Subcutaneous adipose tissue (tissue), 4 donors: ENCODE measurements around the gene NFE2L3. TPM values are rescaled to one million over a fixed set of nuclear protein-coding genes. Genes with fewer than 3 reads are reported as not detected.

Experiments used
- total RNA-seq, 4 donors: library from RNA; depleted of rRNA; stranded (reverse); fragments of >200 nt; gene quantifications; one replicate each; pipeline ENCODE4 v1.1.0, GENCODE V29; 2016
- TF ChIP-seq, protein P1 (sequence below): fragments of 450-650 bp; IDR thresholded peaks from one replicate; pipeline ENCODE4 v1.5.1; 2016; ENCODE audit warnings: low read depth, mild to moderate bottlenecking, control low read depth, antibody characterized with exemption, moderate library complexity

The NFE2L3 gene
- total RNA-seq, 4 donors from 2014 or later, result 6.6 to 11.1 (median 8.6) TPM

DNA sequence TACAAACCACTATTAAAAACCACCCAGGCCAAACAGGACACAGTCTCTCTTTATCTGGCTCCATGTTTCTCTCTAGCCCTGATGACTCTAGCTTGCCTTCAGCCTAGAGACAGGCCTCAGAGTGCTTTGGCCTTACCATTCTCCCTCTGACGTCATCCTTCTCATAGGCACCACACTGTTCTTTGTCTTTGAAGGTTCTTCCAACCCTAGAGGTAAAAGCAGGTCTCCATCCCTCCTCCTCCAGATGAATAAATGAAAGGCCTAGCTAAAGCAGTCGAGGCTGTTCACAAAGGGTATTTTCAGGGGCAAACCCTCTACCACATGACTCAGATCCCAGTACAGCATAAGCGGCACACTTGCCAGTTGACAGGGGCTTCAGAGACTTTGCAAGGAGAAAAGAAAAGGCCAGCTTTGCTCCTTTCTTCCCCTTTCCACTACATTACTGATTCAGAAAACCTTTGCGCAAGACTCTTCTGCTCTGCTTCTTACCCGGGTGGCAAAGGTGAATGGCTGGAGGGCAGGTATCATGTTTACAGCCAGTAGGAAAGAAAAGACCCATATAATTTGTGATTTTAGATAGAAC is 14.8 kb downstream of the NFE2L3 start:
- TF ChIP-seq, protein P1, sequence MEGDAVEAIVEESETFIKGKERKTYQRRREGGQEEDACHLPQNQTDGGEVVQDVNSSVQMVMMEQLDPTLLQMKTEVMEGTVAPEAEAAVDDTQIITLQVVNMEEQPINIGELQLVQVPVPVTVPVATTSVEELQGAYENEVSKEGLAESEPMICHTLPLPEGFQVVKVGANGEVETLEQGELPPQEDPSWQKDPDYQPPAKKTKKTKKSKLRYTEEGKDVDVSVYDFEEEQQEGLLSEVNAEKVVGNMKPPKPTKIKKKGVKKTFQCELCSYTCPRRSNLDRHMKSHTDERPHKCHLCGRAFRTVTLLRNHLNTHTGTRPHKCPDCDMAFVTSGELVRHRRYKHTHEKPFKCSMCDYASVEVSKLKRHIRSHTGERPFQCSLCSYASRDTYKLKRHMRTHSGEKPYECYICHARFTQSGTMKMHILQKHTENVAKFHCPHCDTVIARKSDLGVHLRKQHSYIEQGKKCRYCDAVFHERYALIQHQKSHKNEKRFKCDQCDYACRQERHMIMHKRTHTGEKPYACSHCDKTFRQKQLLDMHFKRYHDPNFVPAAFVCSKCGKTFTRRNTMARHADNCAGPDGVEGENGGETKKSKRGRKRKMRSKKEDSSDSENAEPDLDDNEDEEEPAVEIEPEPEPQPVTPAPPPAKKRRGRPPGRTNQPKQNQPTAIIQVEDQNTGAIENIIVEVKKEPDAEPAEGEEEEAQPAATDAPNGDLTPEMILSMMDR, result no peak

DNA sequence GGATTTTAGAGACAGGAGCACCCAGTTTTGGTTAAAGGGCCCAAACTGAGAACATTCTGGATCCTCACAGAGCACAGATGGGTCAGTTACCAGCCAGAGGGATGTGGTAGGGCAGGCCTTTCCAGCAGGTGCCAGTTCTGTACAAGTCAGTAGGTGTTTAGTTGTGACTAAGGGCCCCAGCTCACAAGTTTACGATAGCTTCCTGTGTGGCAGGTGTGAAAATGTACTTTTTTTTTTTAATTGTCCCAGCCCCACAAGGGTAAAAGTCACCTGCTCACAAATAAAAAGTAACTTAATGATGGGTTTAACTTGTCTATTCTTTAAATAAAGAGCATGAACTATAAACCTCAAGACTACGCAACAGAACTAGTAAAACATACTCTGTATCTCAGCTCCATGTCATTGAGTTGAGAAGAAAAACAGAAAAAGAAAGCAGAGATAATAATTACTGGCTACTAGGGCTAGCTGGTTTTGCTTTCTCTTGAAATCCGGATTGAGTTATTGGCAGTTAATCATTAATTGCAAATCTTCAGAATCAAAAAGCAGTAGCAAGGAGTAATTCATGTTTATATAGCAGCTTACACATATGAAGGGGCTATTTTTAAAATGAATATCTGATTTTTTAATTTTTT is 15.4 kb downstream of the NFE2L3 start:
- TF ChIP-seq, protein P1, result no peak

DNA sequence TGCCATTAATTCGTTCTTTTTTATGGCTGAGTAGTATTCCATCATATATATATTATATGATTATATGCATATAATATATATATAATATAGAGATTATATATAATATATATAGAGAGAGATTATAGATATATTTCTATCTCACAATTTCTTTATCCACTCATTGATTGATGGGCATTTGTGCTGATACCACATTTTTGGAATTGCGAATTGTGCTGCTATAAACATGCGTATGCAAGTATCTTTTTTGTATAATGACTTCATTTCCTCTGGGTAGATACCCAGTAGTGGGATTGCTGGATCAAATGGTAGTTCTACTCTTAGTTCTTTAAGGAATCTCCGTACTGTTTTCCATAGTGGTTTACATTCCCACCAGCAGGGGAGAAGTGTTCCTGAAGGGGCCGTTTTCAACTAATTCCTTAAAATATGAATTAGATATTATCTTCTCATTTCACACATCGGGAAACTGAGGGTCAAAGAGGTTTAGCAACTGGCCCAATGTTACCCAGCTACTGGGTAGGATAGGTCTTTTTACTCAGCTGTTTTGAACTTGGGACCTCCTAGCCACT is 16.5 kb downstream of the NFE2L3 start:
- TF ChIP-seq, protein P1, result no peak

DNA sequence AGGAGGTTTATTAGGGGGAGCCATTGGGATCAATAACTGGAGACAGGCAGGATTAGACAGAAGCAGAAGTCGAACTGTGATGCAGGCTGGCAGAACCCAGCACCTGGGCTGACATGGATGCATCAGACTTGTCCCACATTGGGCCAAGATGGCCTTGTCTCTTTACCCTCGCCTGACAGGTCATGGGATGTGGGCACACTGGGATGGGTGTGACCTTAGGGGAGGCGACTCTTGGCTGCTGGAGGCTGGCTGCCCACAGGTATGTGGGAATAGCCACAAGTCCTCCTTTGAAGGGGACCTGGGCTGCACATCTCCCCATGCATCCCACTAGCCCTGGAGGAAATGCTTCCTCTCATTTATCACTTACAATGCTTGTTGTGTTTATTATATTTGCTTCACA is 17.3 kb downstream of the NFE2L3 start:
- TF ChIP-seq, protein P1, result no peak

DNA sequence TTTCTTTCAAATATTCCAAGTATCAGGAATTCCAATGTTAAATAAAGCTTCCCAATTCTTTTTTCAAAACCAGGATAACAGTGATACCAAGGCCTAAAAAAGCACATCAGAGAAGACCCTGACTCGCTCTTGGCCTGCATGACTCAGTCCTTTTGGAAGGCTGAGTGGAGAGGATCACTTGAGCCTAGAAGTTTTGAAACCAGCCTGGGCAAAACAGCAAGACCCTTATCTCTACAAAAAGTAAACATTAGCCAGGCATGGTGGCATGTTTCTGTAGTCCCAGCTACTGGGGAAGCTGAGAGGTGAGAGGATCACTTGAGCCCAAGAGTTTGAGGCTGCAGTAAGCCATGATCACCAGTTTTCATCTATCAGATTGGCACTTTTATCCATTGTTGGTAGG is 18.7 kb downstream of the NFE2L3 start:
- TF ChIP-seq, protein P1, result no peak

DNA sequence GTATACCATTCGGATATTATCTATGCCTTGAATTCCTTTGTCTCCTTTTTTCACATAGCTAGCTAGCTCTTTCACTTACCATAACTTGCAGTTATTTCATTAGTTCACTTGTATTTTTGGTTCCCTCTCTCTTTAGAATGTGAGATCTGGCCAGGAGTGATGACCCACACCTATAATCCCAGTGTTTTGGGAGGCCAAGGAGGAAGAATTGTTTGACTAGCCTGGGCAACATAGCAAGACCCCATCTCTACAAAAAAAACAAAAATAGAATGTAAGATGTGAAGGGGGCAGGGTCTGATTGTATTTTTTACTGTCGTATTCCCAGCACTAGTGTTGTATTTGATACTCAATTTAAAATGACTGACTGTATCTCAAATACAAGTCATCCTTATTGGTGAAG is 19.6 kb downstream of the NFE2L3 start:
- TF ChIP-seq, protein P1, result no peak

DNA sequence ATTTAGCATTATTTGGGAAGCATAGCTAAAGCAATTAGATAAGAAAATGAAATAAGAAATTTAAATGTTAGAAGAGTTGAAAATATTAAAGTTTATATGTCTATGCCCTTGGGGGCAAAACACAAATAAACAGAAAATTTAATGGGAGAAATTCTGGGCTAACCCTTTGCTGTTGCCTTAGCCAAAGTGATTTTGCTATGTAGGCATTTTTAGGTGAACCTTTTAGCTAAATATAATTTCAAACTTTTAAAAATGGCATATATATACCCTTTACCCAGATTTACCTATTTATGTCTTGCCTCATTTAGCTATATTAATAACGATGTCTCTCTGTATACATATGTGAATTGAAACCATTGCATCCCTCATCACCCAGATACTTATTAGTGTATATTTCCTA is 20.1 kb downstream of the NFE2L3 start:
- TF ChIP-seq, protein P1, result no peak
